Esophagus squamous epithelium (tissue), 4 donors: ENCODE measurements around the gene GOLGA8R.
"Not testable (repeated sequence)": the region's sequence is repeated elsewhere in the genome, so short reads cannot be mapped to it uniquely, and the experiment has no call there.

Experiments used
- CTCF ChIP-seq, 6 experiments: fragments of 450-650 bp in 4 of 6; fragments of 200-600 bp in 2 of 6; sonication (generic) in 2 of 6; IDR thresholded peaks; one replicate each; pipeline ENCODE4 v1.5.1; 2016 to 2019; ENCODE audit warnings: antibody characterized with exemption in 6 of 6, mild to moderate bottlenecking in 4 of 6, moderate library complexity in 4 of 6
- POLR2A ChIP-seq, 4 donors: fragments of 450-650 bp; IDR thresholded peaks; one replicate each; pipeline ENCODE4 v1.6.1; 2017; ENCODE audit warnings: antibody characterized with exemption in 4 of 4, mild to moderate bottlenecking in 4 of 4, moderate library complexity in 3 of 4

DNA sequence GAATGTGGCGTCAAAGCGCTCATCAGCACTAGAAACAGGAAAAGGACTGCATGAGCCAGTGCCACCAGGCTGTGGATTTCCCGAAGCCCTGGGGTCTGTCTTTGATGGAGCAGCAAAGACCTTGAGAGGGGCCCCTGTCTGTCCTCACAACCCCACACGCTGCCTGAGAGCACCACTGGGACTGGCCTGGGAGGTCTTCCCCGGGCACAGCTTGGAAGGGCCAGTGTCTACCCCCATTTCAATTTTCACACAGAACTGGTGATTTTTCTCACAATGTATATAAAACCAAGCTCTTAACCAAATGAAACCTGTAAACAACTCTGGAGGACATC lies 37.0 kb downstream of the GOLGA8R start:
- TF ChIP-seq CTCF, POLR2A (IDR thresholded peaks at IDR 0.05): not testable (repeated sequence)
